GM04504 (cell line): ENCODE measurements around the gene CYSRT1.

Experiments
- DNase-seq: peaks from one replicate; pipeline ENCODE4 v3.0.0-alpha.2; 2012; ENCODE audit warnings: low read depth

CYSRT1 gene

GRCh38 chr9:137224830-137225694, at the start of gene CYSRT1:
CYSRT1 (plus strand) TSS chr9:137225174; CDS start chr9:137225622, 448 bp downstream.
- no peak for DNase-seq

- DNase-seq = no peak
Observed at GRCh38 chr9:137175345-137175961, 49.5 kb upstream of the CYSRT1 start.

GRCh38 chr9:137176302-137177182, 48.4 kb upstream of the CYSRT1 start:
- DNase-seq = no peak

GRCh38 chr9:137178201-137178938, 46.6 kb upstream of the CYSRT1 start:
- DNase-seq = no peak

- DNase-seq = no peak
Observed at GRCh38 chr9:137178939-137179630, 45.9 kb upstream of the CYSRT1 start.

GRCh38 chr9:137179761-137180160, 45.2 kb upstream of the CYSRT1 start:
- no peak for DNase-seq

- no peak for DNase-seq
Observed at GRCh38 chr9:137180491-137180890, 44.5 kb upstream of the CYSRT1 start.

GRCh38 chr9:137181680-137182079, 43.3 kb upstream of the CYSRT1 start:
- no peak for DNase-seq

- no peak for DNase-seq
Observed at GRCh38 chr9:137182836-137183235, 42.1 kb upstream of the CYSRT1 start.

- no peak for DNase-seq
Observed at GRCh38 chr9:137183980-137184595, 40.9 kb upstream of the CYSRT1 start.

- no peak for DNase-seq
Observed at GRCh38 chr9:137184881-137185660, 39.9 kb upstream of the CYSRT1 start.

GRCh38 chr9:137185921-137186320, 39.1 kb upstream of the CYSRT1 start:
- DNase-seq = no peak

- DNase-seq = no peak
Observed at GRCh38 chr9:137186385-137186784, 38.6 kb upstream of the CYSRT1 start.

- no peak for DNase-seq
Observed at GRCh38 chr9:137187386-137187785, 37.6 kb upstream of the CYSRT1 start.

GRCh38 chr9:137188086-137188489, 36.9 kb upstream of the CYSRT1 start:
- DNase-seq = no peak

- DNase-seq = peak; percentile 82
Observed at GRCh38 chr9:137188490-137189296, 36.3 kb upstream of the CYSRT1 start, which contains the start of the genes ANAPC2 and SSNA1. ANAPC2 (minus strand) TSS chr9:137188560; CDS start chr9:137188532, 28 bp downstream. SSNA1 (plus strand) TSS chr9:137188676; CDS start chr9:137188727, 51 bp downstream.

- DNase-seq = no peak
Observed at GRCh38 chr9:137189297-137190295, 35.4 kb upstream of the CYSRT1 start.
